Transverse colon (tissue), 4 donors: Measurements from ENCODE around the gene FAM83C. TPM values are rescaled to one million over a fixed set of nuclear protein-coding genes. Genes with fewer than 3 reads are reported as not detected.

Experiments
- DNase-seq: peaks from one replicate; pipeline ENCODE4 v3.0.0-alpha.2; 2019
- H3K27ac ChIP-seq, 4 donors: fragments of 200-600 bp; sonication (generic); 2 replicates each; pipeline ENCODE4 v1.5.1; 2016 to 2018; ENCODE audit warnings: inconsistent platforms in 4 of 4
- H3K27me3 ChIP-seq: fragments of 200-600 bp; sonication (generic); 2 replicates; pipeline ENCODE4 v1.5.1; 2017; ENCODE audit warnings: inconsistent platforms
- H3K36me3 ChIP-seq, 4 donors: fragments of 200-600 bp; sonication (generic); 2 replicates each; pipeline ENCODE4 v1.5.1; 2017 to 2019; ENCODE audit warnings: inconsistent platforms in 4 of 4
- H3K4me1 ChIP-seq, 4 donors: fragments of 200-600 bp; sonication (generic); 2 replicates each; pipeline ENCODE4 v1.5.1; 2017 to 2020; ENCODE audit warnings: inconsistent platforms in 4 of 4
- H3K4me3 ChIP-seq, 4 donors: fragments of 200-600 bp; sonication (generic); 1 replicate in 1 of 4; 2 replicates in 3 of 4; pipeline versions ENCODE4 v1.5.1 to v1.6.1; 2017 to 2019; ENCODE audit warnings: inconsistent platforms in 4 of 4
- H3K9me3 ChIP-seq, 2 donors: fragments of 200-600 bp; sonication (generic); 2 replicates each; pipeline ENCODE4 v1.5.1; 2017 to 2019; ENCODE audit warnings: inconsistent platforms in 2 of 2
- CTCF ChIP-seq, 5 experiments: fragments of 200-600 bp in 3 of 5; fragments of 450-650 bp in 2 of 5; sonication (generic) in 3 of 5; IDR thresholded peaks; 1 replicate in 2 of 5; 2 replicates in 3 of 5; pipeline ENCODE4 v1.5.1; 2016 to 2017; ENCODE audit warnings: antibody characterized with exemption in 5 of 5, inconsistent platforms in 3 of 5, mild to moderate bottlenecking in 2 of 5, moderate library complexity in 1 of 5
- EP300 ChIP-seq: sonication (generic); formaldehyde crosslinking; IDR thresholded peaks from one replicate; pipeline ENCODE4 v1.6.1; 2017; ENCODE audit warnings: antibody characterized with exemption, low read depth
- POLR2A ChIP-seq: fragments of 450-650 bp; IDR thresholded peaks from one replicate; pipeline ENCODE4 v1.6.1; 2016; ENCODE audit warnings: antibody characterized with exemption, mild to moderate bottlenecking, moderate library complexity
- POLR2AphosphoS5 ChIP-seq, 3 donors: sonication (generic); formaldehyde crosslinking; IDR thresholded peaks; one replicate each; pipeline ENCODE4 v1.6.1; 2016; ENCODE audit warnings: antibody characterized with exemption in 3 of 3
- WGBS, 2 donors: methylation state at CpG; one replicate each; pipeline ENCODE4 v1.1.5; 2018; ENCODE audit warnings: low coverage in 1 of 2; 5-methylcytosine and 5-hydroxymethylcytosine counted together
- in situ Hi-C, 4 donors: fragments of 200-750 bp; cut with MboI; loops; one replicate each; pipeline versions ENCODE4 v1.15.0 to v1.15.1; 2017; ENCODE audit warnings: low sequenced_read_pairs in 3 of 4, low pct_ligation_motif_present in 1 of 4, low pct_unique_long_range_greater_than_20kb in 1 of 4
- intact Hi-C: fragments of 100-400 bp; cut with DNase I; formaldehyde crosslinking; loops from one replicate; pipeline ENCODE4 v1.15.1; 2023; ENCODE audit warnings: low total_unique reads
- total RNA-seq, 4 donors: library from RNA; depleted of rRNA; stranded (reverse); fragments of >200 nt; gene quantifications; one replicate each; pipeline ENCODE4 v1.1.0, GENCODE V29; 2016

Gene FAM83C
- total RNA-seq, 4 donors from 2014 or later = 0.14 TPM; not detected in 3

- in situ Hi-C loops (loop anchor here in 2 of 4 donors (10.0 to 25.0 kb wide), 2 partner anchors 122 to 430 kb away; partner anchors contain the start of genes EDEM2 (in 1 of the 2) and NCOA6 (in 1 of the 2)), intact Hi-C loops (no loop called here)
- TF ChIP-seq CTCF (IDR thresholded peaks at IDR 0.05) (no peak), EP300 (no peak), POLR2AphosphoS5 (IDR thresholded peaks at IDR 0.05) (no peak), POLR2A (no peak)
- H3K27ac ChIP-seq = no peak overlapping the region
- WGBS, 2 donors = 95% methylated on average over 16 of the region's 16 CpGs; no CpG with 5 or more reads in 1 of the 2 donors
- peaks cover 10 to 29% (median 17%) of the 10 kb centered on the region in 4 donors for H3K4me1 ChIP-seq
- no peak overlapping the region for H3K4me3 ChIP-seq
- no peaks in the 10 kb centered on the region for H3K27me3 ChIP-seq
- DNase-seq = no peak
- H3K36me3 ChIP-seq = no peaks in the 10 kb centered on the region
- no peaks in the 10 kb centered on the region for H3K9me3 ChIP-seq
These were observed 25.1 kb downstream of the FAM83C start for GRCh38 chr20:35267092-35267491.

GRCh38 chr20:35264755-35265154, 27.5 kb downstream of the FAM83C start:
- Histone ChIP-seq H3K27me3 (no peaks in the 10 kb centered on the region), H3K4me3 (no peak overlapping the region), H3K4me1 (peaks cover 10 to 28% (median 16%) of the 10 kb centered on the region in 4 donors), H3K9me3 (no peaks in the 10 kb centered on the region), H3K27ac (no peak overlapping the region), H3K36me3 (no peaks in the 10 kb centered on the region)
- in situ Hi-C loops (loop anchor here in 2 of 4 donors (10.0 to 25.0 kb wide), 2 partner anchors 120 to 427 kb away; partner anchors contain the start of genes EDEM2 (in 1 of the 2) and NCOA6 (in 1 of the 2)), intact Hi-C loops (no loop called here)
- 55% methylated on average over 1 of the region's 1 CpG; no CpG with 5 or more reads in 1 of the 2 donors for WGBS, 2 donors
- no peak for TF ChIP-seq CTCF (IDR thresholded peaks at IDR 0.05)
- TF ChIP-seq POLR2A = no peak
- TF ChIP-seq POLR2AphosphoS5 (IDR thresholded peaks at IDR 0.05) = no peak
- TF ChIP-seq EP300 = no peak
- DNase-seq = no peak

- H3K4me1 ChIP-seq = peaks cover 10 to 18% (median 14%) of the 10 kb centered on the region in 4 donors
- no peak for DNase-seq
- no peak for TF ChIP-seq EP300
- no peak for TF ChIP-seq POLR2A
- no peak for TF ChIP-seq CTCF (IDR thresholded peaks at IDR 0.05)
- TF ChIP-seq POLR2AphosphoS5 (IDR thresholded peaks at IDR 0.05) = no peak
- no peaks in the 10 kb centered on the region for H3K9me3 ChIP-seq
- intact Hi-C loops = no loop called here
- H3K4me3 ChIP-seq = no peak overlapping the region
- in situ Hi-C loops = loop anchor here in 2 of 4 donors (10.0 to 25.0 kb wide), 2 partner anchors 119 to 426 kb away; partner anchors contain the start of genes EDEM2 (in 1 of the 2) and NCOA6 (in 1 of the 2)
- H3K27ac ChIP-seq = peak overlapping the region; percentile 53 to 76 (median 73)
- no peaks in the 10 kb centered on the region for H3K27me3 ChIP-seq
- H3K36me3 ChIP-seq = no peaks in the 10 kb centered on the region
- WGBS, 2 donors = 0 to 66% methylated on average over 1 to 17 of the region's 17 CpGs
These were observed 28.5 kb downstream of the FAM83C start for GRCh38 chr20:35263532-35264341.
